Fibroblast of skin of left biceps (primary cell): Measurements from ENCODE around the gene TAMALIN.

ENCODE experiments used
- DNase-seq, 2 experiments: peaks; one replicate each; pipeline ENCODE4 v3.0.0-alpha.2; 2013; ENCODE audit warnings: low read depth in 2 of 2

The TAMALIN gene

GRCh38 chr12:52037248-52037861 is 30.6 kb downstream of the TAMALIN start:
- no peak for DNase-seq

- no peak for DNase-seq
These were observed 31.7 kb downstream of the TAMALIN start for GRCh38 chr12:52038447-52038846.

- DNase-seq, result no peak
These were observed 34.3 kb downstream of the TAMALIN start for GRCh38 chr12:52041035-52041434.

GRCh38 chr12:52041695-52042123 is 35.0 kb downstream of the TAMALIN start:
- DNase-seq, result no peak

GRCh38 chr12:52042706-52043385 is 36.1 kb downstream of the TAMALIN start:
- DNase-seq, result no peak

- no peak for DNase-seq
These were observed 36.9 kb downstream of the TAMALIN start for GRCh38 chr12:52043386-52044212.

GRCh38 chr12:52044292-52044983 is 37.7 kb downstream of the TAMALIN start:
- peak in 1 of 2 experiments; percentile 45 for DNase-seq

- no peak for DNase-seq
These were observed 39.1 kb downstream of the TAMALIN start for GRCh38 chr12:52045794-52046199.

- no peak for DNase-seq
These were observed 40.1 kb downstream of the TAMALIN start for GRCh38 chr12:52046859-52047258.

- no peak for DNase-seq
These were observed 42.5 kb downstream of the TAMALIN start for GRCh38 chr12:52049286-52049685.

- no peak for DNase-seq
These were observed 42.9 kb downstream of the TAMALIN start for GRCh38 chr12:52049688-52050087.

- DNase-seq, result no peak
These were observed 43.5 kb downstream of the TAMALIN start for GRCh38 chr12:52050116-52050757.

- DNase-seq, result peak; percentile 81 to 85
These were observed 44.2 kb downstream of the TAMALIN start, which contains the start of gene NR4A1 for GRCh38 chr12:52050758-52051541. TSS of gene NR4A1 (plus strand) at chr12:52051442. CDS start at chr12:52054329, 2,887 bp downstream.

GRCh38 chr12:52052468-52053186 is 45.9 kb downstream of the TAMALIN start:
- DNase-seq, result no peak

- DNase-seq, result no peak
These were observed 46.9 kb downstream of the TAMALIN start for GRCh38 chr12:52053536-52054209.

GRCh38 chr12:52054231-52054832 is 47.6 kb downstream of the TAMALIN start:
- no peak for DNase-seq

GRCh38 chr12:52054833-52055730 is 48.3 kb downstream of the TAMALIN start:
- DNase-seq, result no peak
